K562 (cell line): ENCODE data around the gene GPSM3. TPM values are rescaled to one million over a fixed set of nuclear protein-coding genes. Genes with fewer than 3 reads are reported as not detected.
A peak's percentile ranks its signal among the peaks of the same experiment; 100 is the strongest.

Experiments used
- ATAC-seq: fragments of 200-7000 bp; cut with Tn5 transposase; 3 replicates; pipeline ENCODE4 v1.9.1; 2020; ENCODE audit warnings: moderate library complexity
- Bru-seq: library from RNA; stranded (reverse); fragments of 400-500 nt; gene quantifications from one replicate; lab custom pipeline; 2021; lab: Mats Ljungman, UMichigan
- BruChase-seq, 2 experiments: library from RNA; stranded (reverse); fragments of 400-500 nt; gene quantifications; one replicate each; lab custom pipeline; 2021; lab: Mats Ljungman, UMichigan
- BruUV-seq: library from RNA; stranded (reverse); fragments of 400-500 nt; replicated peaks from 2 replicates; lab custom pipeline; 2021; lab: Mats Ljungman, UMichigan
- CTCF ChIA-PET: fragments of 300-600 bp; formaldehyde crosslinking; extraction: SDS; loops from one replicate; lab custom pipeline; 2021; ENCODE audit warnings: low intra/inter-chr PET ratio; lab: Yijun Ruan, JAX
- POLR2A ChIA-PET: fragments of 300-600, 350-650 bp; sonication (Branson Sonifier 250); formaldehyde crosslinking; extraction: SDS; loops from one replicate; lab custom pipeline; 2021; ENCODE audit warnings: antibody characterized with exemption, inconsistent platforms; lab: Yijun Ruan, JAX
- DNase-seq, 4 experiments: peaks; one replicate each; pipeline versions ENCODE4 v3.0.0 to v3.0.0-alpha.2; 2011 to 2018; ENCODE audit warnings: low spot score in 3 of 4, mixed read lengths in 3 of 4; ENCODE audit errors: extremely low read depth in 1 of 4
- FAIRE-seq: peaks from 2 replicates; lab custom pipeline; 2011; peaks lifted over from hg19 to GRCh38; lab: Jason Lieb, UNC
- H2AFZ ChIP-seq: 2 replicates; pipeline ENCODE4 v1.6.0; 2011; ENCODE audit warnings: low read depth, low read length, control low read depth, inconsistent platforms
- H3K27ac ChIP-seq: fragments of 200-600 bp; 3 replicates; pipeline ENCODE4 v1.8.0; 2011; ENCODE audit warnings: low read depth, mild to moderate bottlenecking, control low read depth, inconsistent platforms, low read length, moderate library complexity, mixed read lengths; ENCODE audit errors: extremely low read depth
- H3K27me3 ChIP-seq, 2 experiments: fragments of 300-600 bp in 1 of 2; 2 replicates in 1 of 2; 3 replicates in 1 of 2; pipeline versions ENCODE4 v1.6.0 to v1.8.0; 2011; ENCODE audit warnings: inconsistent platforms in 2 of 2, low read length in 2 of 2, mild to moderate bottlenecking in 1 of 2, mixed read lengths in 1 of 2, moderate library complexity in 1 of 2; ENCODE audit not compliant: control insufficient read depth in 2 of 2, insufficient read depth in 2 of 2
- H3K36me3 ChIP-seq: fragments of 300-600 bp; 3 replicates; pipeline ENCODE4 v1.8.0; 2011; ENCODE audit warnings: mild to moderate bottlenecking, low read length, inconsistent platforms; ENCODE audit not compliant: control insufficient read depth, insufficient read depth
- H3K4me1 ChIP-seq, 2 experiments: fragments of 200-600 bp in 1 of 2; replicated peaks in 1 of 2; 2 replicates in 1 of 2; 3 replicates in 1 of 2; pipeline versions ENCODE4 v1.5.1 to v1.8.0; 2011; ENCODE audit warnings: inconsistent platforms in 2 of 2, low read length in 2 of 2, mild to moderate bottlenecking in 1 of 2, mixed read lengths in 1 of 2, moderate library complexity in 1 of 2; ENCODE audit not compliant: control insufficient read depth in 2 of 2, insufficient read depth in 2 of 2
- H3K4me2 ChIP-seq: 2 replicates; pipeline ENCODE4 v1.6.1; 2011; ENCODE audit warnings: low read length, control low read depth, inconsistent platforms, mixed read lengths; ENCODE audit not compliant: insufficient read depth
- H3K4me3 ChIP-seq: fragments of 200-600 bp; sonication (generic), shearing (Covaris generic); 2 replicates; pipeline ENCODE4 v1.5.1; 2016; ENCODE audit warnings: control low read depth, inconsistent platforms
- H3K79me2 ChIP-seq: fragments of 200-600 bp; 3 replicates; pipeline ENCODE4 v1.8.0; 2011; ENCODE audit warnings: low read length, inconsistent platforms; ENCODE audit not compliant: control insufficient read depth, insufficient read depth
- H3K9ac ChIP-seq, 2 experiments: 2 replicates each; pipeline versions ENCODE4 v1.6.0 to v1.6.1; 2011; ENCODE audit warnings: low read depth in 2 of 2, low read length in 2 of 2, control low read depth in 1 of 2, inconsistent platforms in 1 of 2, mild to moderate bottlenecking in 1 of 2, mixed read lengths in 1 of 2; ENCODE audit not compliant: insufficient read depth in 1 of 2
- H3K9me1 ChIP-seq: one replicate; pipeline ENCODE4 v1.6.0; 2011; ENCODE audit warnings: inconsistent platforms, mild to moderate bottlenecking, low read length, moderate library complexity; ENCODE audit not compliant: control insufficient read depth, insufficient read depth
- H3K9me3 ChIP-seq: replicated peaks from 2 replicates; pipeline ENCODE4 v1.5.1; 2011; ENCODE audit warnings: low read depth, low read length, inconsistent platforms; ENCODE audit not compliant: control insufficient read depth, insufficient read depth
- H4K20me1 ChIP-seq: replicated peaks from 2 replicates; pipeline ENCODE4 v1.6.1; 2011; ENCODE audit warnings: low read length, inconsistent platforms, mixed read lengths; ENCODE audit not compliant: control insufficient read depth, insufficient read depth
- AFF1 ChIP-seq, 2 experiments: fragments of 450-650 bp; IDR thresholded peaks; 2 replicates each; pipeline ENCODE4 v1.6.1; 2018; ENCODE audit warnings: mild to moderate bottlenecking in 2 of 2, low read depth in 1 of 2; ENCODE audit not compliant: partially characterized antibody in 2 of 2
- RHOXF2B ChIP-seq: fragments of 250-450 bp; sonication (Bioruptor Pico); conservative IDR thresholded peaks from 2 replicates; pipeline ENCODE4 v1.5.1; 2021
- ZNF407 ChIP-seq: fragments of 450-650 bp; IDR thresholded peaks from 2 replicates; pipeline ENCODE4 v1.6.1; 2016; ENCODE audit warnings: low read depth
- WGBS: fragments of 100-300 bp; shearing (Covaris generic); methylation state at CpG from one replicate; pipeline ENCODE4 v1.1.6; 2016; ENCODE audit warnings: low coverage, mixed read lengths; ENCODE audit not compliant: insufficient coverage; ENCODE audit errors: missing lambda C conversion rate; 5-methylcytosine and 5-hydroxymethylcytosine counted together
- in situ Hi-C: fragments of 300-500 bp; cut with MboI; formaldehyde crosslinking; loops from 4 replicates; pipeline ENCODE4 v1.15.0; 2018; ENCODE audit warnings: inconsistent platforms, mixed read lengths
- intact Hi-C: fragments of 100-400 bp; cut with micrococcal nuclease; formaldehyde crosslinking; loops from 2 replicates; pipeline ENCODE4 v1.14.2; 2022
- long read RNA-seq, 3 experiments: library from polyadenylated mRNA in 2 of 3; library from RNA in 1 of 3; unstranded in 2 of 3; stranded (forward) in 1 of 3; transcript quantifications; one replicate each; pipeline ENCODE4 v2.0.0, GENCODE V29; 2019 to 2022
- polyA minus RNA-seq, 3 experiments: library from RNA; depleted of rRNA, polyadenylated mRNA; stranded (reverse); fragments of >200 nt; gene quantifications; 2 replicates each; pipeline ENCODE4 v1.2.3, GENCODE V29; 2011
- polyA plus RNA-seq, 8 experiments: library from polyadenylated mRNA; depleted of rRNA in 4 of 8; stranded (reverse) in 5 of 8; unstranded in 3 of 8; fragments of >200 nt; fragmentation: Nextera tagmentation in 2 of 8; fragmentation: Illumina TruSeq in 1 of 8; extraction: Ambion mirVana in 2 of 8; extraction: Trizol in 1 of 8; gene quantifications; 2 replicates each; pipeline versions ENCODE4 v1.2.1 to v1.2.3, GENCODE V29; 2011 to 2014; ENCODE audit warnings: inconsistent platforms in 1 of 8, missing spikeins in 1 of 8
- total RNA-seq, 7 experiments: library from RNA; depleted of rRNA in 6 of 7; stranded (reverse); fragments of >200 nt in 6 of 7; fragmentation: Illumina TruSeq in 2 of 7; extraction: Trizol in 2 of 7; gene quantifications; 2 replicates each; pipeline versions ENCODE4 v1.2.1 to v1.2.3, GENCODE V29; 2011 to 2021; ENCODE audit warnings: low replicate concordance in 1 of 7

The GPSM3 gene
- total RNA-seq (2011; cell fraction: chromatin; rRNA removed; ENCODE audit: low replicate concordance) = 11.8 and 26.5 TPM in 2 replicates
- 15.2 and 18.8 TPM in 2 replicates for total RNA-seq (2011; cell fraction: nucleolus; rRNA removed)
- 22.7 and 30.8 TPM in 2 replicates for total RNA-seq (2011; cell fraction: nucleoplasm; rRNA removed)
- total RNA-seq (2014; rRNA removed) (40.5 and 45.0 TPM in 2 replicates), total RNA-seq (2014; rRNA removed; fragmentation: Illumina TruSeq; extraction: Trizol) (13.5 and 14.0 TPM in 2 replicates), total RNA-seq (2015; rRNA removed; fragmentation: Illumina TruSeq; extraction: Trizol) (22.3 and 22.4 TPM in 2 replicates), total RNA-seq (2021) (37.3 and 42.6 TPM in 2 replicates), polyA plus RNA-seq (2011; rRNA removed) (24.4 and 51.8 TPM in 2 replicates), polyA plus RNA-seq (2014; fragmentation: Illumina TruSeq; extraction: Trizol) (39.6 and 46.5 TPM in 2 replicates), polyA plus RNA-seq (2014; fragmentation: Nextera tagmentation; extraction: Ambion mirVana) (1 to 10 TPM; 5.3 to 5.7 TPM), polyA plus RNA-seq (2014; rRNA removed) (32.2 and 35.1 TPM in 2 replicates), polyA minus RNA-seq (2011; rRNA and poly(A)+ RNA removed) (8.6 and 11.3 TPM in 2 replicates), Bru-seq, nascent RNA (percentile 58 among the genes with signal in this experiment), BruChase-seq, experiment 1, labeled RNA remaining after a 2-hour chase (percentile 57 among the genes with signal in this experiment), BruChase-seq, experiment 2, labeled RNA remaining after a 6-hour chase (percentile 58 among the genes with signal in this experiment)
- 44.6 and 52.4 TPM in 2 replicates for polyA plus RNA-seq (2011; cell fraction: cytosol; rRNA removed)
- 32.8 and 42.4 TPM in 2 replicates for polyA plus RNA-seq (2011; cell fraction: nucleus; rRNA removed)
- 34.2 and 146 TPM in 2 replicates for polyA plus RNA-seq (2012)
- polyA minus RNA-seq (2011; cell fraction: cytosol; rRNA and poly(A)+ RNA removed) = 17.9 and 19.4 TPM in 2 replicates
- polyA minus RNA-seq (2011; cell fraction: nucleus; rRNA and poly(A)+ RNA removed) = 4.0 and 7.3 TPM in 2 replicates
- long read RNA-seq, experiment 1, partial matches to known transcripts = 30 of 37 reads
- long read RNA-seq, experiment 1, other reads (novel, unspliced or antisense) = 1 of 37 reads
- long read RNA-seq, experiment 2, transcript GPSM3-206 (4 exons, 1,476 nt) = major isoform, 23 of 33 reads
- long read RNA-seq, experiment 2, partial matches to known transcripts = 5 of 33 reads
- long read RNA-seq, experiment 2, other reads (novel, unspliced or antisense) = 2 of 33 reads
- long read RNA-seq, experiment 3, partial matches to known transcripts = 2 of 6 reads
- long read RNA-seq, experiment 3, other reads (novel, unspliced or antisense) = 1 of 6 reads

- Histone ChIP-seq H3K27ac (peak within 1 kb of the TSS; percentile 93), H3K79me2 (peaks cover 58% of the 10 kb centered on the region), H2AFZ (peak within 1 kb of the TSS; percentile 97), H3K4me1 (peaks cover 72 to 76% of the 10 kb centered on the region in 2 experiments), H3K9ac (peak within 1 kb of the TSS; percentile 85 to 93), H3K36me3 (peaks cover 14% of the 10 kb centered on the region; the same call in 2 of the 3 replicates), H4K20me1 (no peaks in the 10 kb centered on the region), H3K9me3 (no peaks in the 10 kb centered on the region), H3K27me3 (no peaks in the 10 kb centered on the region), H3K9me1 (no peaks in the 10 kb centered on the region), H3K4me3 (peak within 1 kb of the TSS; percentile 79), H3K4me2 (peak within 1 kb of the TSS; percentile 96)
- no peak for ATAC-seq
- intact Hi-C loops = loop anchor here (10.0 kb wide), 1 partner anchor 288 kb away; the partner anchor contains the start of gene ZBTB12
- WGBS = 0% methylated on average over 3 of the region's 5 CpGs
- BruUV-seq = no TSS peak
- ChIA-PET CTCF (no interaction called here), POLR2A (interaction anchor here (0.6 to 1.4 kb wide), 6 partner anchors 10 to 629 kb away, joined by 3 to 6 read pairs (median 3); partner anchors contain the start of gene BAG6)
- peak; percentile 75 for FAIRE-seq
- peak; percentile 45 to 85 (median 63) for DNase-seq
- in situ Hi-C loops = no loop called here
- TF ChIP-seq AFF1 (IDR thresholded peaks at IDR 0.05; ENCODE audit: low read depth in 1 of 2, partially characterized antibody in 2 of 2) (peak in 1 of 2 experiments; percentile 76), RHOXF2B (CRISPR knock-in tag) (peak; percentile 66; the same call in 1 of the 2 replicates), ZNF407 (no peak)
Observed at GRCh38 chr6:32192608-32193039, at the start of gene GPSM3. Gene GPSM3, minus strand, starts transcription at chr6:32192643. Its CDS starts 130 bp downstream, at chr6:32192513.
